Measurements from ENCODE around the gene HPS5. TPM values are rescaled to one million over a fixed set of nuclear protein-coding genes. Genes with fewer than 3 reads are reported as not detected.

HPS5 gene
- total RNA-seq, 1 experiment from 2014 or later, result 15.4 TPM

DNA sequence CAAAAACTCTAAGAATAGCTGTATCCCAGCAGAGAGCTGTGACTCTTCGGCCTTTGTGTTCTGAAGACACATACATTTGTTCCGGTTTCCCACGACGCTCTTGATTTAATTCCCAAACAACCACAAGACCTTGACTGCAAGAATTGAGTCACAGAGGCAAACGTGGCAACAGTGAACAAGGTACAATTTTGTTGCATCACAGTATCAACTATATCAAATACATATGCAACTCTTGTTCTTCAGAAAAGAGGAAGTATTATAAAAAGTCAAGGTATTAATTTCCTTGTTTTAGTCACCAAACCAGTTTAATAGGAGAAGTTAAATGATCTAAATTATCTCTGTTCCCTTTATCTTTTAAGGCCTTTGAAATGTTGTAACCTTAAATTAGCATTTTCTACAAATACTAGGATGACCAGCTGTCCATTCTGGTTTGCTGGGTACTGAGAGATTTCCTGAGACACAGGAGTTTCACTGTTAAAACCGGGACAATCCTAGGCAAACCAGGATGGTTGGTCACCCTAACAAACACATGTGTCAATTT is 11.1 kb downstream of the HPS5 start:
- Mint-ChIP-seq H3K27me3 (ENCODE audit: low read depth) (no peaks in the 10 kb centered on the region), H3K27ac (no peak overlapping the region), H3K9me3 (no peaks in the 10 kb centered on the region), H3K4me1 (0 out of 4 replicates have a peak, but pooled peaks cover 0 to 5% of the 10 kb centered on the region in 2 experiments), H3K36me3 (ENCODE audit: insufficient read depth in 1 of 3, low read depth in 3 of 3) (peaks cover 7 to 53% (median 39%) of the 10 kb centered on the region in 3 experiments; a peak in 6 of 7 replicates), H3K4me3 (no peak overlapping the region)
- Histone ChIP-seq H2BK15ac (ENCODE audit: low read depth, low read length) (no peak overlapping the region), H2BK20ac (ENCODE audit: low read depth, low read length, poor library complexity, severe bottlenecking) (no peak overlapping the region), H4K5ac (ENCODE audit: insufficient read length, low read depth, low read length) (no peak overlapping the region), H3K56ac (ENCODE audit: insufficient read length, low read depth, low read length) (no peak overlapping the region), H4K91ac (ENCODE audit: insufficient read length, low read depth, low read length) (no peak overlapping the region), H4K20me1 (ENCODE audit: control insufficient read depth, insufficient read depth, insufficient read length) (no peaks in the 10 kb centered on the region), H2AK5ac (ENCODE audit: insufficient read length, low read length) (no peak overlapping the region), H3K4me1 (ENCODE audit: insufficient read depth, low read length) (no peaks in the 10 kb centered on the region), H2BK120ac (ENCODE audit: low read depth, low read length, poor library complexity, severe bottlenecking) (no peak overlapping the region), H2BK5ac (ENCODE audit: insufficient read length, low read length) (no peak overlapping the region), H3K18ac (ENCODE audit: insufficient read length, low read depth, low read length) (no peak overlapping the region), H3K4me2 (ENCODE audit: insufficient read depth, insufficient read length, low read length) (no peak overlapping the region), H3T11ph (ENCODE audit: low read length) (no peak overlapping the region), H3K79me1 (ENCODE audit: insufficient read depth, low read depth, low read length, poor library complexity, severe bottlenecking) (peaks cover 2% of the 10 kb centered on the region), H3K27ac (ENCODE audit: insufficient read length, low read depth, low read length) (no peak overlapping the region), H2AFZ (ENCODE audit: low read length) (no peak overlapping the region), H3K9ac (ENCODE audit: extremely low read depth, insufficient read length, low read length) (no peak overlapping the region), H3K14ac (ENCODE audit: insufficient read depth, low read length) (no peak overlapping the region), H3K23ac (ENCODE audit: insufficient read length, low read depth, low read length) (no peak overlapping the region), H3K4ac (ENCODE audit: low read depth, low read length) (no peak overlapping the region), H4K8ac (replicated peaks; ENCODE audit: insufficient read length, low read depth, low read length) (no peak overlapping the region), H3K79me2 (ENCODE audit: insufficient read depth, low read length) (no peaks in the 10 kb centered on the region; the same call in 1 of the 2 replicates), H3K9me3 (ENCODE audit: control insufficient read depth, low read depth, low read length) (no peaks in the 10 kb centered on the region), H3K23me2 (ENCODE audit: insufficient read length, low read depth, low read length, poor library complexity, severe bottlenecking) (no peaks in the 10 kb centered on the region), H3K27me3 (ENCODE audit: insufficient read depth, low read length) (no peaks in the 10 kb centered on the region), H2BK12ac (ENCODE audit: insufficient read length, low read depth, low read length) (no peak overlapping the region)
- DNase-seq, result no peak
- WGBS (ENCODE audit: extremely low coverage, insufficient read length, low lambda C conversion rate), result no CpG with 5 or more reads among the region's 6 CpGs
- TF ChIP-seq, protein P1, sequence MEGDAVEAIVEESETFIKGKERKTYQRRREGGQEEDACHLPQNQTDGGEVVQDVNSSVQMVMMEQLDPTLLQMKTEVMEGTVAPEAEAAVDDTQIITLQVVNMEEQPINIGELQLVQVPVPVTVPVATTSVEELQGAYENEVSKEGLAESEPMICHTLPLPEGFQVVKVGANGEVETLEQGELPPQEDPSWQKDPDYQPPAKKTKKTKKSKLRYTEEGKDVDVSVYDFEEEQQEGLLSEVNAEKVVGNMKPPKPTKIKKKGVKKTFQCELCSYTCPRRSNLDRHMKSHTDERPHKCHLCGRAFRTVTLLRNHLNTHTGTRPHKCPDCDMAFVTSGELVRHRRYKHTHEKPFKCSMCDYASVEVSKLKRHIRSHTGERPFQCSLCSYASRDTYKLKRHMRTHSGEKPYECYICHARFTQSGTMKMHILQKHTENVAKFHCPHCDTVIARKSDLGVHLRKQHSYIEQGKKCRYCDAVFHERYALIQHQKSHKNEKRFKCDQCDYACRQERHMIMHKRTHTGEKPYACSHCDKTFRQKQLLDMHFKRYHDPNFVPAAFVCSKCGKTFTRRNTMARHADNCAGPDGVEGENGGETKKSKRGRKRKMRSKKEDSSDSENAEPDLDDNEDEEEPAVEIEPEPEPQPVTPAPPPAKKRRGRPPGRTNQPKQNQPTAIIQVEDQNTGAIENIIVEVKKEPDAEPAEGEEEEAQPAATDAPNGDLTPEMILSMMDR (conservative IDR thresholded peaks at IDR 0.05), result no peak

All from H9 (cell line).